Fibroblast of skin of left quadriceps (primary cell): ENCODE data around the gene TMEM123.
"Not testable (repeated sequence)": the region's sequence is repeated elsewhere in the genome, so short reads cannot be mapped to it uniquely, and the experiment has no call there.

ENCODE experiments used
- DNase-seq, 2 experiments: peaks; one replicate each; pipeline ENCODE4 v3.0.0-alpha.2; 2013; ENCODE audit warnings: low read depth in 2 of 2

Gene TMEM123

DNA sequence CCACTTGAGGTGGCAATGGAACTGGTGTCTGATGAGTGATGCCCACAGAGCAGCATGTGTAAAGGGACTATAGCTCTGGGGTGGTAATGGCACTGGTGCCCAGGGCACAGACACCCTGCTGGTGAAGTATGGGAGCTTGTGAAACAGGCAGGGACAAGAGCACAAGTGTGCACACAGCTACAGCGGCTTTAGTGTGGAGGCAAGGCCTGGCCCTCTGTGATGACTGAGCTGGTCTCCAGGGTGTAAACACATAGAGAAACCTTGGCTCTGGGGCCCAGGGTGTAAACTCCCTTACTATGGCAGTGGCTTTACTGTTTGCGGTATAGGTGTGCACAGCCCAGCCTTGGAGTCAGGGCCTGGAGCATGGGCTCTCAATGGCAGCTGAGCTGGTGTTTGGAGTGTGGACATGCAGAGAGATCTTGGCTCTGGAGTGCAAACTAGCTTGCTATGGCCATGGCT lies 59.3 kb downstream of the TMEM123 start:
- DNase-seq = no peak

DNA sequence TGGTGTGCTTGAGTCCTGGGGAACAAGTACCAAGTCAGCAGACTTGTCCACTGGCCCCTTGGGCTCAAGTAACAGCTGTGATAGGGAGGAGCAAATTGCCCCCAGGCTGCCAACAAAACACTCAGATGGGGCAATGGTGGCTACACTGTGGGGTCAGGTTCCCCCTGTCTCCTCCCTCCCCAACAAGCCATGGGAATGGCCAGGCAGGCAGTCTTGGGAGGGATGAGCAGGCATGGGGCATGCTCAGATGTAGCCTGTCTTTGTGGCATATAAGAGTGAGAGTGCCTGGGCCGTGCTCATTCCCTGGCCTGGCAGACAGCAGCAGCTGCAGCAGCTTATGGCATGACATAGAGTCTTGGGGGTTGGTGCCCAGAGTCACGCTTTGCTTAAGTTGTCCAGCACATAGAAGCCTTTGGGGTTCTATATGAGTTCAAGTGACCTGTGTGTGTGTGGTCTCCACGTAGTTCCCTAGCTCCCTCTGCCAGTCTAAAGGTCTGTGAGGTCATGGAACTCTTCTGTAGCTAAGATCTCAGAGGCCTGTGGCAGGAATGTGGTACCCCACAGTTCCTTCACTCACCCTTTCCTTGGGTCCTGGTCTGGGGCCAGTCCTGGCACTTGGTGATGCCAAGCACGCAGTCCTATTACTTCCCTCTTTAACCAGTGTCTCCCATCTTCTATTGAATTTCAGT lies 60.9 kb downstream of the TMEM123 start:
- no peak for DNase-seq

DNA sequence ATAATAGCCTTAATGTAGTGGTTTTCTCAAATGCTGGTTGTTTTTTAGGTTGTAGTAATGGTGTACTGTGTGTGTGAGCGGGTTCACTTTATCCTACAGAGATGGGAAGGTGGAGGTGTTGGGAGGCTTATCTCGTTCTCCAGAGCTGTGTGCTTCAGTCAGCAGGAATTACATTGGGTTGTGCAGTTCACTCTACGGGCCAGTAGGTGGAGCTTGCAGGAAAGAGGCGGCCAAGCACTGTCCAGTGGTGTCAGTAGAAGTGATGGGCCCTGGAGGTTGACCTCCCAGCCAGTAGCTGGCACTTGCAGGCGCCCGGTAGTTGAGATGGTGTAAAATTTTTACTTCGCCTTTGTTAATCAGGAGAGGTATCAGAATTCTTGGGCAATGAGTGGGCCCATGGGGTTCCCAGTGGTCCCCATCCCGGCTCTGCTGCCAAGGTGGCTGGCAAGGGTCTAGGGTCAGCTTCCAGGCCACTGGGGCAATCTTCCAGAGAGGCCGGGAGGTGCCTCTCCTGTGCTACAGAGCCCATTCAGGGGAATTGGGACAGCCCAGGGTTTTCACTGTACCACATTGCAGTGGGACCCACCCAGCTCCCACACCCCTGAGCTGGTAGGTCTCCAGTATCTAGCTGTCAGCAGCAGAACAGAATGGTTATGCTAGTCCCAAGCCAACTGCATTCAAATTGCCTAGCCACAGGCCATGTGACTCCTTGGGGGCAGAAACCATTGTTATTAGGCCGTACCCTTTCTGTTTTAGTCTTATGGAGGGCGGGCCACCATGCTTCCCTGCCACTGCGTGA lies 61.7 kb downstream of the TMEM123 start:
- peak; percentile 17 to 19 for DNase-seq

DNA sequence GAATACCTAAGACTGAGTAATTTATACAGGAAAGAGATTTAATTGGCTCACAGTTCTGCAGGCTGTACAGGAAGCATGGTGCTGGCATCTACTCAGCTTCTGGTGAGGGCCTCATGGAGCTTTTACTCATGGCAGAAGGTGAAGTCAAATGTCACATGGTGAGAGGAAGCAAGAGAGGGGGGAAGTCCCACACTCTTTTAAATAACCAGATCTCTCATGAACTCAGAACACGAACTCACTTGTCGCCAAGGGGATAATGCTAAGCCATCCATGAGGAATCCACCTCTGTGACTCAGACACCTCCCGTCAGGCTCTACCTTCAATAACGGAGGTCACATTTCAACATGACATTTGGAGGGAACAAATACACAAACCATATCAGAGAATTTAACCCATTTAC lies 63.3 kb downstream of the TMEM123 start:
- DNase-seq = no peak

DNA sequence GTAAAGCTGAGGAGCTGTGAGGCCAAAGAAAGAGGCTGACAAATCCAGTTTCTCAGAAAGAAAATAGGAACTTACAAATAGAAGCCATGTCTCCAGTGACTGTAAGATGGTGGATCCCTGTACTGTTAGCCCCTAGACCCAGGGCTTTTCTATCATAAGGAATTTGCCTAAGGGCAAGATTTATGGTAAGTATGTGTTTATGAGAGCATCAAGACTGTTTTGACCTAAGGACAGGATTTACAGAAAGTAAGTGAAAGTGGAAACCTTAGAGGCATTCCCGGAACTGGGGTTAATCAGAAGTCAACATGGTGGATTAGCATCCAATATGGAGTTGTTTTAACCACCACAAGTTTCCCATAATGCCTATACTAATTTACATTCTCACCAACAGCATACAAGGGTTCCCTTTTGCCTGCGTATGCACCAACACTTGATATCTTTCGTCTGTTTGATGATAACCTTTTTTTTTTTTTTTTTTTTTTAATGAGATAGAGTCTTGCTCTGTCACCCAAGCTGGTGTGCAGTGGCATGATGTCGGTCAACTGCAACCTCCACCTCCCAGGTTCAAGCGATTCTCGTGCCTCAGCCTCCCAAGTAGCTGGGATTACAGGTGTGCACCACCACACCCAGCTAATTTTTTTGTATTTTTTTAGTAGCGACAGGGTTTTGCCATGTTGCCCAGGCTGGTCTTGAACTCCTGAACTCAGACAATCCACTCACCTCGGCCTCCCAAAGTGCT lies 65.4 kb downstream of the TMEM123 start:
- DNase-seq = no peak

DNA sequence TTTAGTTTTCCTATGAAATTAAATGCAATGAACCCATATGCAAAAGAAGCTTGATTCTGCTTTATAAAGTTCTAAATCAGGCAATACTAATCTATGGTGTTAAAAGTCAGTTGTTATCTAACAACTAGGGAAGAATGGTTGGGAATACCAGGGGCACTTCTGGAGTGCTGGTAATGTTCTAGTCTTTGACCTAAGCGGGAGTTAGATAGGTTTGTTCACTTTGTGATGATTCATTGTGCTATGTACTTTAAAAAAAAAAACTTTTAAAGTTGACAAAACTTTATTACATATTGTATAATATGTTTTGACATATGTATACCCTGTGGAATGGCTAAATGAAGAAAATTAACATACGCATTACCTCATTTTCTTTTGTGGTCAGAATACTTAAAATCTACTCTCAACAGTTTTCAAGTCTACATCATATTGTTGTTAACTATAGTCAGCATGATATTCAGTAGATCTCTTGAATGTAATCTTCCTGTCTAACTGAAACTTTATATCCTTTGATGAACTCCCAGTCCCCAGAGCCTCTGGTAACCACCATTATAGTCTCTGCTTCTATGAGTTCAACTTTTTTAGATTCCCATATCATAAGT lies 66.3 kb downstream of the TMEM123 start:
- DNase-seq = no peak

DNA sequence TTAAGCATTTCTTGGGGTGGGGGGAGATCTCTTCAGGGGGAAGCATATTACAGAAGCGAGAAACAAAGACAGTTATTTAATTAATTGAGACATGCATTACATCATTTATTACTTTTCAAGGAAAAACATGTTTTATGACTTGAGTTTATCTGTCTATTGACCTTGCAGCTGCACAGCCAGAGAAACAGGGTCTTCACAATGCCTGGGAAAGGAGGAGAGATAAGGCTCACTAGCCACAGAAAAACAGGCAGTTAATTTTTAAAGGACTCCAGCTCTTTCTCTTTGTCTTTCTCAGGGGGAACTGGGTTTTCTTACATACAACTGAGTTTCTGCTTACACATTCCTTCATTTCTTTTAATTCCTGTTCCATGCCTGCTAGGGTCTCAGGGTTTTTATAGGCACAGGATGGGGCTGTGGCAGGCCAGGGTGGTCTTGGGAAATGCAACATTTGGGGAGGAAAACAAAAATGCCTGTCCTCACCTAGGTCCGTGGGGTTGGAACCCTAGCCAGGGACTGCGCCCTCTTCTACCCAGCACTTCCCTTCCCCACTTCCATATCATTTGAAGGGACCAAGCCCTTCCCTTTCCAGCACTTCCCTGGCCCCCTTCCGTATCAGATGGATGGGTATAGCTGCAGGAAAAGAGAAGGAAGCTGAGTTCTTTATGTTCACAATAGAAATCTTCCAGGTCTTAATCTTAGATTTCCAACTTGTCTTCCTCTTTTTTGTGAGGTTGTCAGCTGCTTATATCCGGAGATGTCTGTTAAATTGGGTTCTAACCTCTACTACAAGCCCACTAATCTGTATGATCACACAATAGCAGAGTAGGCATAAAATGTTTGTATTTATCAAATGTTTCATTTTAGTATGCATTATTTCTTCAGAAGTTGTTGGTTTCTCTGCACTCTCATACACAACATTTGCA lies 67.2 kb downstream of the TMEM123 start:
- no peak for DNase-seq

DNA sequence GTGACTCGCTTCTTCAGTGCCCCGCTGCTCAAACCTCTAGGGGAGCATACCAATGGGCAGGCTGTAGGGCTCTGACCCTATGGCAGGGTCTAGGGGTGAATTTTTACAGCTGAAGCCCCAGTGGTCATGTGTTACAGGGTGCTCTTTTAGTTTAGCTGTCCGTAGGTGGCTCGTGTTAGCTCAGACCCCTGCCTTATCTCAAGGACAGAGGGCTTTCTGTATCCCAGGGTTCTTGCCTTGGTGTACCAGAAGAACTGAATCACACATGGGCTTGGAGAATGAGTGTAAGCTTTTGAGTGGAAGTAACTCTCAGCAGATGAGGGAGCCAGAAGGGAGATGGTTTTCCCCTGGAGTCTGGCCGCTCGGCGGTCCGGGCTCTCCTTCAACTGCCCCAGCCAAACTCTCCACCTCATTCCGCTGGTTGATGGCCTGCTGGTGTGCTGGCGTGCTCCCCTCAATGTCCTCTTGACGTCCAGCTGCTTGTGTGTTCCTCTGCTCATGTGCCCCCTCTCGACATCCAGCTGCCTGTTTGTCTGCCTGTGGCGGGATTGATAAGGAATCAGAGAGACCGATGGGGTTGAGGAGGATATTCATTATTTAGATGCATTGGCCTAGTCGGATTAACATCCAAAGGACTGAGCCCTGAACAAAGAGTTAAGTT lies 68.0 kb downstream of the TMEM123 start:
- no peak for DNase-seq

DNA sequence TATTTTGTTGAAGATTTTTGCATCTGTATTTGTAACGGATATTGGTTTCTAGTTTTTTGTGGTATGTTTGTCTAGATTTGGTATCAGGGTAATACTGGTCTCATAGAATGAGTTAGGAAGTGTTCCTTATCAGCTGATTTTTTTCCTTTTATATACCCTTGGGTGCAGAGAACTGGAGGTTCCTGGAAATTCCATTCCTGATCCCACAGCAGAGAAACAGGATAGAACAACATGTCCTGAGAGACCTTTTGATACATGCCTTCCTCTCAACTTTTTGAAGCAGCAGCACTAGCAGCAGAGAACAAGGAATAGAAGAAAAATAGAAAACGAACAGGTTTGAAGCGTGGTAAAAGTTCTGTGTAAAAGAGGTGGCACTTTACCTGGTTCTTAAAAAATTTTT lies 68.7 kb downstream of the TMEM123 start:
- DNase-seq = no peak

DNA sequence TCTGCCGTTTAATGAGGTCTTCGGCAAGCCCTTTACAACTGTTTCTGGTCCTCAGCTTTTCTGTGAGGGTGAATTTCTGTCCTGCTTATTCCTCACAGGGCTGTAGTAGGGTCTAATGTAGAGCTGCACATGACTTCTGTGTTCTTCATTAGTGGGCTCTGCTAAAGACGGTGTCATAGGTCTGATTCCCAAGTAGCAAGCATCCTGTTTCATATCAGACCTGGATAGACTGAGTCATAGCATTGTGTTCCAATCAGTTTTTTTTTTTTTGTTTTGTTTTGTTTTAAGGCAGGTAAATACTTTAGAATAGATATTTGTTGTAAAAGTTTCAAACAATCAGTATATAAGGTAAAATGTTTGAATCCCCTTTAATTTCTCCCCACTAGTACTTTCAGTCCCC lies 70.2 kb downstream of the TMEM123 start:
- no peak for DNase-seq

DNA sequence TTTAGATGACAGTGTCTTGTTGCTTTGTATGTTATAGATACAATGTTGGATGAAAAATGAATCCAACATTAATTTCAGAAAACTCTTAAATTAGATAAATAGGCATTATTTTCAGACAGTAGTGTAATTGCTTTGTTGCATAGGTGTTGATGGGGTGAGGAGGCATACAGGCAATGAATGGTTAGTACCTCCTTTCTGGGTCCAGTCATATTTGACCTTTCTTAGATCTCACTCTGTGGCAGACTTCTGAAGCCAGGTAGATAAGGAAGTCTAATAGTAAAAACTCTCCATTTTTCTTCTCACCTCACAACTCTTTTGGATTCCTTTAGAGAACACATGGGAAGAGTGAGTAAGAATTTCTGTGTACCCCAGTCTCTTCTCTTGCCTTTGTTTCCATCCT lies 73.7 kb downstream of the TMEM123 start:
- no peak for DNase-seq

DNA sequence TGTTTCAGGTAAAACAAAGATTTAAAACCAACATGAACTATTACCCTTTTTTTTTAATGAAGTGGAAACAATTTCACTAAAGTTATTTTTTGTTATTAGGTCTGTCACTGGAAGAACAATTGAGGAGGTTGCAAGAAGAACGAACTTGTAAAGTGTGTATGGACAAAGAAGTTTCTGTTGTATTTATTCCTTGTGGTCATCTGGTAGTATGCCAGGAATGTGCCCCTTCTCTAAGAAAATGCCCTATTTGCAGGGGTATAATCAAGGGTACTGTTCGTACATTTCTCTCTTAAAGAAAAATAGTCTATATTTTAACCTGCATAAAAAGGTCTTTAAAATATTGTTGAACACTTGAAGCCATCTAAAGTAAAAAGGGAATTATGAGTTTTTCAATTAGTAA lies 74.7 kb downstream of the TMEM123 start:
- no peak for DNase-seq

DNA sequence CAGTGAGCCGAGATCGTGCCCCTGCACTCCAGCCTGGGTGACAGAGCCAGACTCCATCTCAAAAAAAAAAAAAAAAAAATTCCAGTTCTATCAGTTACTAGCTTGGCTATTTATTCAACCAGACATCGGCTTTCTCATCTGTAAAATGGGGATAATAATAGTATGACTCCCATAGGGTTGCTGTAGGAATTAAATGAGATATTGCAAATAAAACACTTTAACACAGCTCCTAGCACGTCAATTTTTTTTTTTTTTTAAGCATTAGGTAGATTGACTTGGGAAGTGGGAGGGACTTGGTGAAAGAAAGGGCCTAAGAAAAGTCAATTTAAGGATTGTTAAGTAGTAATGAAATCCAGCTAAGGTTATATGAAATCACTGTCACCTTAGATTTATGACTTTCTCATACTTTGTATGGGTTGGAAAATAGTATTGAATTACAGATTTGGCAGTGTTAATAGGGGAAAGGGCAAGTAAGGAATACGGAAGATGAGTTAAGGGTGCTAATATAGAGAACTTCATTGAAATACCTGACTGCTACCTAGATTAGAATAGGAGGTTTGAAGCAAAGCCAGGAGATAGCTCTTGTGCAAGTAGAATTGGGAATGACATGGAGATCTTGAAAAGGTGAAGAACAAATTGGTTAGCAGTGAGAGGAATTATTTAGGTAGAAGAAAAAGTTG lies 76.7 kb downstream of the TMEM123 start:
- no peak for DNase-seq

DNA sequence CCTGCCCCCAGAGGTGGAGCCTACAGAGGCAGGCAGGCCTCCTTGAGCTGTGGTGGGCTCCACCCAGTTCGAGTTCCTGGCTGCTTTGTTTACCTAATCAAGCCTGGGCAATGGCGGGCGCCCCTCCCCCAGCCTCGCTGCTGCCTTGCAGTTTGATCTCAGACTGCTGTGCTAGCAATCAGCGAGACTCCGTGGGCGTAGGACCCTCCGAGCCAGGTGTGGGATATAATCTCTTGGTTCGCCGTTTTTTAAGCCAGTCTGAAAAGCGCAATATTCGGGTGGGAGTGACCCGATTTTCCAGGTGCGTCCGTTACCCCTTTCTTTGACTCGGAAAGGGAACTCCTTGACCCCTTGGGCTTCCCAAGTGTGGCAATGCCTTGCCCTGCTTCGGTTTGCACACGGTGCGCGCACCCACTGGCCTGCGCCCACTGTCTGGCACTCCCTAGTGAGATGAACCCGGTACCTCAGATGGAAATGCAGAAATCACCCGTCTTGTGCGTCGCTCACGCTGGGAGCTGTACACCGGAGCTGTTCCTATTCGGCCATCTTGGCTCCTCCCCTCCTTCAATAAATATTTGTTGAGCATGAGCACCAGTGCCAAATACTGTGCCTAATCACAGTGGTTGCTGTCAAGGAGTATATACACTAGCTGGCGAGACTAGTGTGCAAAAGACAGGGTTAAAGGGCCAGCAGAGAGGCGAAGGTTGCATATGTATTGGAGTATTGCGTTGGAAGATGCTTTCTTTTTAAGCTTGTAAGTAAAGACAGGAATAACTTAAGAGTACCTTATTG lies 77.7 kb downstream of the TMEM123 start:
- DNase-seq = not testable (repeated sequence)

DNA sequence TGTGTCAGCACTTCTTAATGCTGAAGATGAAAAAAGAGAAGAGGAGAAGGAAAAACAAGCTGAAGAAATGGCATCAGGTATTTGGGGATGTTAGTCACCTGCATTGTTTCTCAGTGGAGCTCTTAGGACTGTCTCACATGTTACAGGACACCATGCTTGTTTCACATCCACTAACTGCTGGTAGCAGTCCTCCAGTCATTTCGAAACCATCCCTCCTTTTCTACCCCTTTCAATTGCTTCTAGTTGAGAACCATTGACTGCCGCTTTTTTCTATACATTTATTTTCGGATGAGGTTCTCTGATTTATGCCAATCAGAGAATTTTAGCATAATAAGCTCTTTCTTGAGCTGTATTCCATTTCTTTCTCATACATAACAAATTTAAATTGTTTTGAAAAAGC lies 84.1 kb downstream of the TMEM123 start:
- DNase-seq = no peak

DNA sequence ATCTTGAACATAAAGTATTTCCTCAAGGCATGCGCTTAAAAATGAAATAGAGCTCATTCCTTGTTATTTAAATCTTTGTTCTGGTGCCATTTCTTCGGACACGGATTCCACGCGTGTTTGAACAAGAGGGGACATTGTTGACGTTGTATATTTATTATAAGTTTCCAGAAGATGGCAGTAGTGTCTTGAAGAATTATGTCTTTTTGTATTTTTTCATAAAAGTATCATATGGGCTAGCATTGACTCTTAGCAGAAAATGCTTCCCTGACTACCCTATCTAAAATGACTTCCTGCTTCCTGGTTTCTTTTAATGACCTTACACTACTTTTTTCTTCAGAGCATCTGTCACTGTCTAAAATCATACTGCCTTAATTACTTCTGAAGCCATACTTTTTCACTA lies 85.2 kb downstream of the TMEM123 start:
- no peak for DNase-seq

DNA sequence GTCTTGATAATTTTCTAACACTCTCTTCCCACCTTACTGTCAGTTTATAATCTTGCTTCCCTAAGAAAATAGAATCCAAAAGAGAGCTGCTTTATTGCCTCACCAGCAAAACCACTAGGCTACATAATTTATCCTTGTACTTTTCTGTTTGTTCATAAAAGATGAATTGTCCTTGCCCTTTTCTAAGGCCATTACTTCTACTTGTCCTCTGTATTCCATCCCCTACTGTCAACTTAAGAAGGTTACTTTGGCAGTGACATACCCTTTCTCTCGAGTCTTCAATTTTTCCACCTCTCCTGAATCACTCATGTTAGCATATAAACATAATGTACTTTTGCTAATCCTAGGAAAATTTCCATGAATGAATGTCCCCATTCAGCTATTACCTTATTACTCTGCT lies 87.6 kb downstream of the TMEM123 start:
- no peak for DNase-seq

DNA sequence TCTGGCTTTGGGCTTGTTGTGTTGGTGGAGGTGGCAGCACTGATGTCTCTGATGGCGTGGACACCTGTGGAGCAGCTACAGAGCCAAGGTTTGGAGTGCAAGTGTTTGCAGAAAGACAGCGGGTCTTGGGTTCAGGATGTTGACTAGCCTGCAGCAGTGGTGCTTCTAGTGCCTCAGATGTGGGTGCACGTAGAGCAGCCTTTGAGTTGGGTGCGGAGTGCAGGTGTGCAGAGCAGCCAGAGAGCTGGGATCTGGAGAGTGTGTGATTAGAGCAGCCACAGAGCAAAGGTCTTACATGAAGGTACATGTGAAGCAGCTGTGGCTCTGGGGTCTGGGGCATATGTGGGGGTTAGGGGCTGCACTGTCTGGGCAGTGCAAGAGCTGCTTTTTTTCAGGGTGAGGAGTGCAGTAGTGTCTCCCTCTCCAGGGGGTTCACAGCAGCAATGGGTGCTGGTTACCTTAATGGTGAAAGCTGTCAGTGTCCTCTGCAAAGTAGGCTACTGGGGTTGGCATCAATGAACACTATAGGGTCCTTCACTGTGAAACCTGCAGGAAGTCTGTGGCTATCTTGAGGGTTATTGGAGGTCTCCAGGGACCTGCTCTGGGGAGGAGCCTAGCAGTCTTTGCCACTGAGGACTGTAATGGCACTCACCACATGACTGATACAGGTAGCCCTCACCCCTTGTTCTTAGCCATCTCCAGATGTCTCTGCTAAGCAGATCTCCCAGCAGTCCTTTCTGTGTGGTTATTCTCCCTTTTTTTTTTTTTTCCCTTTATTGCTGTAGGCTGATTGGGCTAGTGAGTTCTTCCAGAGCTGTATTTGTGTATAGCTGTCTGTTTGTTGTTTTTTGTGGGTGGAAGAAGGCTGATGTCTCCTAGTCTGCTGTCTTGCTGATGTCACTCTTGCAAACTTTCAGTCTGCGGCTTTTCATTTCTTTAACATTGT lies 91.2 kb downstream of the TMEM123 start:
- peak; percentile 44 to 46 for DNase-seq
